NCI-H2171 (cell line): ENCODE results near the gene HLA-DPA1.
"Not testable (repeated sequence)": the region's sequence is repeated elsewhere in the genome, so short reads cannot be mapped to it uniquely, and the experiment has no call there.

ENCODE experiments used
- DNase-seq: peaks from one replicate; lab custom pipeline; 2025; lab: John Stamatoyannopoulos, UW

HLA-DPA1 gene

GRCh38 chr6:33073431-33073871 is at the start of gene HLA-DPA1:
Gene HLA-DPA1, minus strand, starts transcription at chr6:33073649.
- DNase-seq = no peak

DNA sequence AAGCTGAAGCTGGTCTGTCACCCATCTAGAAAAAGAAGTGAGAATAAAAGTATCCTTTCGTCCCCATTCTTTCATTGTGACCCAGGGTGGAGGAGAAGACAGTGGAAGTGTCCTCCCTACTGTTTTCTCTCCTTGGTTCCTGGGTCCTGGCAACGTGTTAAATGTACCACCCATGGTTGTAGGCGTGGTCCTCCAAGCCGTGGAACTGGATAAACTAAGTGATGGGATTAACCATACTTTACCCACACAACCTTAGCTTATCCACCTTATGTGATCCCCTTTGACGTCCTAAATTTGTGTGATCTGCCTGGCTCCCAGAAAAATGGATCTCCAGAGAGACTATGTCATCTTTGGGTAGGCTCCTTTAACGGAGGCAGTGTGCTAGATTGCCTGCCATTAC is 49.7 kb upstream of the HLA-DPA1 start:
- DNase-seq = no peak

DNA sequence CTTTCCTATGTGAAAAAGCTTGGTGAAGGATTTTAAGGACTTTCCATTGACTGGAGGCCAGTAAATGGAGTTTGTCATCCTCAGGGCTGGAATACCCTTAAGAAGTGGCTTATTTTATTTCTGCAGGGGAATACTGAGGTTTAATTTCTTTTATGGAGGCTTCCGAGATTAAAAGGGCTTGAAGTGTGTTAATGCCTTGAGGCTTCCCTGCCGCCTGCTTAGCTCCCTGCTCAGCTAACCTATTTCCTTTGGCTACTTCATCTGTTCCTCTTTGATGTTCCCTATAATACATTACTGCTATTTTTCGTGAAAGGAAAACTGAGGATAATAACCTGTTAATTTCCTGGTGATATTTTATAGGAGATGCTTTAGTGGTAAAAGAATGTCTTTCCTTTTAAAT is 46.6 kb upstream of the HLA-DPA1 start:
- no peak for DNase-seq

DNA sequence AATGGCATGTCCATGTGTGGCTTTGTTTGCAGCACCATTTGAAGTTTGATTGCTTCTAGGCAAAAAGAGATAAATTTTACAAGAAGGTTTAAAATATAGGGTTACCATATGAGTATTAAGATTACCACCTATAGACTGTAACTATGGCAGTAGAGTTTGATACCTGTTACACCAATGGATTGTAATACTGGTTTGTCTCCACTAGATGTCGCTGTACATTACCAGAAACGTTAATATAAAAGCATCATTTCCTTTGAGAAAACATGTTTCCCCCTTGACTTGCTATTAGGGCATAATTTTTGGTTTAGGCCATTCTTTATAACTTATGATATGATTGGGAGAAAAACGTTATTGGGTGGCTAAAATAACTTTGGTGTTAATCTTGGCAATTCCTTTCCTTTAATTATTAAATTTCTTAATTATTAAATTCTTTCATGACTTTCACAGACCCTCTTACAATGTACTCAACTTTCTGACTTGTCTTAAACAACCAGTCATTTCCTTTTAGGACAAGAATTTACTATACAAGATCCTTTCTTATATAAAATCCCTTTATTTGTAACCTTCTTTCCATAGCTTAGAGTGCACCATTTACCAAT is 45.2 kb upstream of the HLA-DPA1 start:
- peak; percentile 18 for DNase-seq

DNA sequence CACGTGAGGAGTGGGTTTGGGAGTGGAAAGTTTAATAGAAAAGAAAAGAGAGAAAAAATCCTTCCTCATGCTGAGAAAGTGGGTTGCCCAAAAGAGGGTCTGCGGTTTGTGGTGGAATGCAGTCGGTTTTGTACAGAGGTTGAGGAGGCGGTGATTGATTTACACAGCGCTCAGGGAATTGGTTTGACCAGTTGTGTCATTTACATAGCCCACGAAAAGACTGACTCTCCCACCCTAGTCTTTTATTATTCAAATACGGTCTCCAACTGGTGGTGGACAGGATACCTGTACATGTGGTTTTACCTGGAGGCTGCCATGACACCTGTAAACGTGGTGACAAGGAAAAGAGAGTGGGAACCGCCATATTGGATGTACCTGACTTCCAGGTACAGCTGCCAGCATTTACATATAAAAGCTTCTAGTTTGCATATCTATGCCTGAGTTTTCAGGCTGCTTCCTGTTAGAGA is 44.4 kb upstream of the HLA-DPA1 start:
- DNase-seq = no peak

GRCh38 chr6:33116841-33117711 is 43.6 kb upstream of the HLA-DPA1 start:
- no peak for DNase-seq

DNA sequence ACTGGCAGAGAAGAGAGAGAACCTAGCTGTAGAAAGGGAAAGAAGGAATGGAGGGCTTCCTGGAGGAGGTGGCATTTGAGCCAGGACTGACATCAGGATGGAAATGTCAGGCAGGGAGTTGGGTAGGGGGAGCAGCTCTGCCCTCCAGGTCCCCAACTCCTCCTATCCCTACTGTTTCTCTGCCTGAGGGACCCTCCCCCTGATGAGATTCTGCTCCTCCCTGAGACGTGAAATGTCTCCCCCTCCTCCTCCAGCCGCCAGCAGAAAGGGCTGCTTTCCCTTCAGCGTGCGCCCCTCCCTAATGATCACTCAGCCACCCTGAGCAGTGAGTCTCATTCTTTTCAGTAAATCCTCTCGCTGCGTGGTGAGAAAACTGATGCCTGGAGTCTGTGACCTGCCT is 43.0 kb upstream of the HLA-DPA1 start:
- no peak for DNase-seq

- no peak for DNase-seq
These were observed 41.0 kb upstream of the HLA-DPA1 start for GRCh38 chr6:33114406-33114805.

DNA sequence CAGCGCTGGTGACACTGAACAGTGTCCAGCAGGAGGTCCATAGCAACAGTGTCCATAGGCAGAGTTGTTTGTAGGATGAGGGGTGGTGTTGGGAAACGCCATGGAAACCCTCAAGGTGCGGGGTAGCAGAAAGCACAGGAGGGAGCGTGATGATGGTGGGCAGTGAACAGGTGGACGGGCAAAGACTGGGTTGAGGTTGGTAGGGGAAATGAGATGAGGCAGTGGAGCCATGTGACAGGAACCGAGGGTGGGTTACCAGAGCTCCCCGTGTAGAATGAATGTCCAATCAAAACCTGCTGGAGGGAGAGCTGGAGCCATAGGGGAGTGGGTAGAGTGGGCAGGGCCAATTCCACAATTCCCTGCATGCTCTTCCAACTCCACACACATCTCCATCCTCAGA is 40.3 kb upstream of the HLA-DPA1 start:
- DNase-seq = no peak

GRCh38 chr6:33112148-33112547 is 38.7 kb upstream of the HLA-DPA1 start:
- no peak for DNase-seq

DNA sequence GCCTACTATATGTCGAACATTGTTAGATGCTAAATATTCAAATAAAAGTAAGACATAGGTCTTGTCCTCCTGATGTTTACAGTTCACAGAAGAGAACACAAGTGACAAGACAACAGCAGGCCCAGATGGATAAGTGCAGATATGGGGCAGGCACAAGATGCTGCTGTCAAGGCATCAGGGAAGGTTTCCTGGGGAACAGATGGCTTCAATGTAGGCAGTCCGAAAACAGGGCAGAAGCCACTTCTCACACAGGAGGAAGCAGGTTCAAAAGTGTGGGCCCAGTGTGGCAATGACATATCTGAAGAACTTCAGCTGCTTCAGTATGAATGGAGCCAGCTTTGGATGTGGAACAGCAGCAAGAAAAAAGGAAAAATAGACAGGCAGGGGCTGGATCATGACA is 34.9 kb upstream of the HLA-DPA1 start:
- DNase-seq = no peak

DNA sequence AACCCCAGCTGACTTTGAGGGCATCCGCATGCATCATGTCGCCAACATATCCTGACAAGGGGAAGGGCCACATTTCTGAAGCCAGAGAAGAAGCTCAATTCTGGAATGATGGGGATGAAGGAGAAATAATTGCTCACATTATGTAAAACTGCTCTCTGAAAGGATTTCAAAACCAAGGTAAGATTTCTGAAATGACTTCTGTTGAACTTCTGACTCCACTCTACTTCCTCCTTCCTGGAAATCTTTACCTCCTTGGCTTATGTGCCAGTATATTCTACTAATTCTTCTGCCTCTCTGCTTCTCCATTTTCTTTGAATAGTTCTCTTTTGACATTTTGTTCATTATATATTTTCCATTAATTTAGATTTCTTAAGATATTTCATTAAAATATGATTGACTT is 34.2 kb upstream of the HLA-DPA1 start:
- DNase-seq = no peak

DNA sequence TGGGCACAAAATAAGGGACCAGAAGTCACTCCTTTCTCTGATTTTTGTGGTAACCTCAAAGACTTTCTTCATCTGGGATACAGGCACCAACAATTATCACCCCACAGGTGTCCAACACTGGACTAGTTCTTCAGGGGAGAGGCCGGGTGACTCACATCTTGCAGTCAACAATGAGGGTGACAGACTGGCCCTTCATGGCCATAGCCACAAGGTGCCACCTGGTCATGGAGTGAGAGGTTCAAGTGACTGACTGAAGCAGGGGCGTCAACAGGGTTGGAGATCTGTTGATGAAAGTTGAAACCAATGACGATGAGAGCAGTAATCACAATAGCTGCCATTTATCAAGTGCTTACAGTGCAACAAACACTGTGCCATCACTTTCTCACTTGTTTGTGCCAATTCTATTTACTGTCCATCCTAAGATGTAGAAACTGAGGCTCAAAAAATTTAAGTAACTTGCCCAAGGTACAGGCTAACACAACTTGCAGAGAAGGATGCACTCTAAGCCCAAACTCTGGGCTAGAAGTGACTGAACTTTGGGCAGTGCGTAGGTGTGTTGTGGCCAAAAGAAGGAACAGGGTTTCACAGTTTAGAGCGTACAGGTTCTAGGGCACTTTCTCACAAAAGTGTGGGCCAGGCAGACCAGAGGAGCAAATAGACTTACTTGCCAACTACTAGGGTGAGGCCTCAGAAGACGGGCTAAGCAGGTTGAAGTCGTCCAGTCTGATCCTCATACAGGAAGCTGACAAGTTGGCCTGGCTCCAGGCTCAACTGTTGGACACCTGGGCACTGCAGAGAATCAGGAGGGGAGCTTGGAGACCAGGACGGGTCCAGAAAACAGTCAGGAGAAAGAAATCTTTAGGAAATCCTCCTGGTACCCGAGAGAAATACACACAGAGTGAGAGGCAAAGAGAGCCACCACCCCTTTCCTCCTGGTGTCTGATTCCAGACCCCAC is 32.7 kb upstream of the HLA-DPA1 start:
- no peak for DNase-seq

GRCh38 chr6:33105386-33105785 is 31.9 kb upstream of the HLA-DPA1 start:
- DNase-seq = no peak

DNA sequence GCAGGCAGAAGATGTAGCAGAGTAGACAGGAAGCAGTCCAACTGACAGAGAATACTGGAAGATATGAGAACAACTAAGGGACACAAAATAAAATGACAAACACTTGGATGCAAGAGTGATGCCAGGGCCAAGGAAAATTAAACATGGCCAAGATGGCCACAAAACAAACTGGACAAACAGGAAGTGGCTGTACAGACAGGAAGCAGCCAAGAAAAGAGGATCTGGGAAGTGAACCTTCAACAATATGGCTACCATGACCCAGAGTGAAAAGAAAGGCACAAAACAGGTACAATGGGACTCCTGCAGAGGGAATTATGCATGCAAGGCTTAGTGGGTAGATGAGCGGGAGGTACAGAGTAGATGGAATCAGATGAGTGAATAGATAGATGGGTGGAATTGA is 31.4 kb upstream of the HLA-DPA1 start:
- DNase-seq = no peak

DNA sequence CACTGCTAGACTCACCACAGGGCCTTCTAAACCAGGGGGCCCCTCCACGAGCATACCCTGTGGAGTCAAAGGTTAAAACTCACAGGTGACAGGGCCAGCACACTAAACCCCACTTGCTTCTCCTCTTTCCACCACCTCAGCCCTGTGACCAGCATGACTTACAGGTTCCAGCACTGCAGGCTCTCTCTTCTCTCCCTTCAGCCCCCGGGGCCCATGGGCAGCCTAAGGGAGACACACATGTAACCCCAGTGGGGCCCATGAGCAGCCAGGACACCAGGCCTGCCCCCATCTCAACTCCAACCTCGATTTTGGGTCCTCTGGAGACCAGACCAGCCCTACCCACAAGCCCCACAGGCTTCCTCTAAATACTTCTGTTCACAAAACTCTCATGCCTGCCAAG is 30.3 kb upstream of the HLA-DPA1 start:
- DNase-seq = no peak

DNA sequence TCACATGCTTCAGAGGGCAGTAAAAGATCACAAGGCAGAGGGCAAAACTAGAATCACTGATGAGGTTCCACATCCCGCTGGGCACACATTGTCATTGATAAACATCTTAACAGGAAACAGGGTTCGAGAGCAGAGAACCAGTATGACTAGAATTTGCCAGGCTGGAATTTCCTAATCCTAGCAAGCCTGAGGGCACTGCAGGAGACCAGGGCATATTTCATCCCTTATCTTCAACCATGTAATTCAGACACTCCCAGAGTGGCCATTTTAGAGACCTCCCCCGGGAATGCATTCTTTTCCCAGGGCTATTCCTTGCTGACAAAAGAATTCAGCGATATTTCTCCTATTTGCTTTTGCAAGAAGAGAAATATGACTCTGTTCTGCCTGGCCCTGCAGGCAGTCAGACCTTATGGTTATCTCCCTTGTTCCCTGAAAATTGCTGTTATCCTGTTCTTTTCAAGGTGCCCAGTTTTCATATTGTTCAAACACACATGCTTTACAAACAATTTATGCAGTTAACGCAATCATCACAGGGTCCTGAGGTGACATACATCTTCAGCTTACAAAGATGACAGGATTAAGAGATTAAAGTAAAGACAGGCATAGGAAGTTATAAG is 27.8 kb upstream of the HLA-DPA1 start:
- not testable (repeated sequence) for DNase-seq

DNA sequence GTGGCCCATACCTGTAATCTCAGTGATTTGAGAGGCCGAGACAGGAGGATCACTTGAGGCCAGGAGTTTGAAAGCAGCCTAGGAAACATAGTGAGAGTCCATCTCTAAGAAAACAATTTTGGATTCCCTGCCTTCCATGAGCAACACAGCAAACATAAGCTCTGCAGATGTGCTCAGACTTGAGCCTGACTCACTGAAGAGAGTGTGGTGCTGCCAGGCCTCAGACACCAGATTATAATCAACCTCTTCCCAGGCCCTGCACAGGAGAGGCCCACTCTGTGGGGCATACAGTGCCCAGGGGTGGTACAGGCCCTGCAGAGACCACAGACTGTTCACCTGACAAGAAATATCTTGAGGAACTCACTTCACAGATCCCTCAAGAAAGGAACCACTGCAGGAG is 22.2 kb upstream of the HLA-DPA1 start:
- no peak for DNase-seq

DNA sequence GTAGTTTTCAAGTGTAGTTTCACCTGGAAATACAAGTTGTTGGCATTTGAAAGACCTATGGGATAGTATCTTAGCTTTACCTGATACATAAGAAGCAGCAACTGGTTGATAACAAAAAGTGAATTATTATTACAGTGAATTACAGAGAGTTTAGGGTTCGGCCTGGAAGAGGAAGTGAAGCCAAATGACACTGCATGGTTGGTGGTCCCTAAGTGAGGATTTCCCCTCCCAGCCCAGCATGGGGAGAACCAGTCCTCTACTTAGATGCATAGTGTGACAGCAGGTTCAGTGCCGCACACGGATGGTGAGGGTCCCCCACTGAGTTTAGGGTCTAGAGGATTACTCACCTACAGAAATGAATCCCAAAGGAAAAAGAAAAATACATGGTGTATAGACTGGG is 20.4 kb upstream of the HLA-DPA1 start:
- DNase-seq = no peak

DNA sequence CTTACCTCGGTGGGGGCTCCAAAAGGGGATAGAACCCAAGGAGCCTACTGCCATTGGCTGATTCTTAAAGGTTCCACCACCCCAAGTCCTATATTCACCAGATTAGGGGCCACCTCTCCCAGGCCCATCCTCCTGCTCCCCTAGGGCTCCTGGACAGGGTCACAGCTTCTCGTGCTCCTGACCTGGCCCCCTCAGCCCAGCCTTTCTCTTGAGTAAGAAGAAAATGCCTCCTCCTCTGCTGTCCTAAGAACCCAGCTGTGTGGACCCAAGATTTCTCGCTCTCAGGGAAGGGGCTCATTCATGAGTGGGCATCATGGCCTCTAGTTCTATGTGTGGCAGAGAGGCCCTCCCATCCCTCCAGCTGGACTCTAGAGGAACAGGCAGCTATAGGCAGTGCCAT is 18.9 kb upstream of the HLA-DPA1 start:
- no peak for DNase-seq

DNA sequence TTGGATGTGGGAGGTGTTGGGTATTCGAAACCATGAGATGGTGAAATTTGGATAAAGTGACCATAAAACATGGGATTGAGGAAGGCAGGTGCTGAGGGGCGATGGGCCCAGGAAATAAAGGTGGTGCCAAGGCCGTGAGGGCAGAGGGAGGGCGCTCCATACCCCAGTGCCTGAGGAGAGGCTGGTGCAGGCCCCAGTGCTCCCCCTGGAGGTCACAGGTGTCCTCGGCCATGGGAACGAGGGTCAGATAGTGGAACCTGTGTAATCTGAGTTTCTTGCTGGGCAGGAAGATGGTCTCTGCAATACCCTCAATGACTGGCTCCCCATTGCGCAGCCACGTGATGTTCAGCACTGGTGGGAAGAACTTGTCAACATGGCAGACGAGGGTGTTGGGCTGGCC is 18.5 kb upstream of the HLA-DPA1 start:
- no peak for DNase-seq
